GM12878 (cell line): ENCODE measurements around the gene DDX55. TPM values are rescaled to one million over a fixed set of nuclear protein-coding genes. Genes with fewer than 3 reads are reported as not detected.
A peak's percentile ranks its signal among the peaks of the same experiment; 100 is the strongest.

ENCODE experiments used
- ATAC-seq: fragments of 200-7000 bp; cut with Tn5 transposase; 3 replicates; pipeline ENCODE4 v1.9.1; 2020; ENCODE audit warnings: mild to moderate bottlenecking, moderate library complexity
- BruUV-seq: library from RNA; stranded (reverse); fragments of 400-500 nt; replicated peaks from 2 replicates; lab custom pipeline; 2021; lab: Mats Ljungman, UMichigan
- CTCF ChIA-PET: fragments of 300-600 bp; sonication (Branson Sonifier 250); formaldehyde crosslinking; extraction: SDS; loops from one replicate; lab custom pipeline; 2021; ENCODE audit warnings: inconsistent platforms; lab: Yijun Ruan, JAX
- POLR2A ChIA-PET: fragments of 350-600 bp; formaldehyde crosslinking; extraction: SDS; loops from one replicate; lab custom pipeline; 2021; ENCODE audit warnings: inconsistent platforms; lab: Charles Lee
- RAD21 ChIA-PET: fragments of 300-600 bp; sonication (Branson Sonifier 250); formaldehyde crosslinking; loops from one replicate; lab custom pipeline; 2023; ENCODE audit warnings: antibody characterized with exemption; ENCODE audit not compliant: unreplicated experiment; lab: Charles Lee
- SMC1A ChIA-PET: fragments of 300-600 bp; sonication (Branson Sonifier 250); formaldehyde crosslinking; loops from one replicate; lab custom pipeline; 2023; ENCODE audit not compliant: unreplicated experiment, uncharacterized antibody; lab: Charles Lee
- DNase-seq: peaks from one replicate; pipeline ENCODE4 v3.0.0-alpha.2; 2011; ENCODE audit warnings: low read depth, low spot score
- FAIRE-seq: peaks from 3 replicates; lab custom pipeline; 2011; peaks lifted over from hg19 to GRCh38; lab: Jason Lieb, UNC
- H2AFZ ChIP-seq: 2 replicates; pipeline ENCODE4 v1.6.0; 2011; ENCODE audit warnings: low read depth, low read length, control low read depth; ENCODE audit not compliant: control insufficient read depth
- H3K27ac ChIP-seq: 2 replicates; pipeline ENCODE4 v1.5.1; 2011; ENCODE audit warnings: control low read depth; ENCODE audit not compliant: control insufficient read depth, insufficient read depth
- H3K27me3 ChIP-seq, 2 experiments: replicated peaks in 1 of 2; 2 replicates each; pipeline versions ENCODE4 v1.6.0 to v1.6.1; 2011; ENCODE audit warnings: low read length in 1 of 2; ENCODE audit not compliant: control insufficient read depth in 2 of 2, insufficient read depth in 2 of 2
- H3K36me3 ChIP-seq, 2 experiments: 2 replicates each; pipeline ENCODE4 v1.5.1; 2011; ENCODE audit warnings: low read length in 1 of 2; ENCODE audit not compliant: control insufficient read depth in 2 of 2, insufficient read depth in 2 of 2
- H3K4me1 ChIP-seq: 2 replicates; pipeline ENCODE4 v1.6.1; 2011; ENCODE audit warnings: mild to moderate bottlenecking, low read length, moderate library complexity, mixed read lengths; ENCODE audit not compliant: control insufficient read depth, insufficient read depth
- H3K4me2 ChIP-seq: 2 replicates; pipeline ENCODE4 v1.6.0; 2011; ENCODE audit warnings: control low read depth; ENCODE audit not compliant: control insufficient read depth, insufficient read depth
- H3K4me3 ChIP-seq: fragments of 200-600 bp; sonication (generic); 2 replicates; pipeline ENCODE4 v1.5.1; 2016
- H3K79me2 ChIP-seq: 2 replicates; pipeline ENCODE4 v1.6.0; 2011; ENCODE audit warnings: low read length; ENCODE audit not compliant: control insufficient read depth, insufficient read depth
- H3K9ac ChIP-seq: 2 replicates; pipeline ENCODE4 v1.8.0; 2011; ENCODE audit warnings: low read length, control low read depth, mixed read lengths; ENCODE audit not compliant: control insufficient read depth, insufficient read depth
- H3K9me3 ChIP-seq: replicated peaks from 3 replicates; pipeline ENCODE4 v1.5.1; 2011; ENCODE audit warnings: mild to moderate bottlenecking, low read length; ENCODE audit not compliant: control insufficient read depth, insufficient read depth
- H4K20me1 ChIP-seq: 2 replicates; pipeline ENCODE4 v1.6.0; 2011; ENCODE audit not compliant: control insufficient read depth, insufficient read depth
- MTA3 ChIP-seq: IDR thresholded peaks from 2 replicates; pipeline ENCODE4 v1.6.1; 2012; ENCODE audit warnings: low read length, inconsistent platforms, borderline replicate concordance
- POLR2AphosphoS5 ChIP-seq: IDR thresholded peaks from 2 replicates; pipeline ENCODE4 v1.6.1; 2011; ENCODE audit warnings: mild to moderate bottlenecking, low read length, inconsistent platforms
- RELB ChIP-seq: fragments of 450-650 bp; IDR thresholded peaks from 2 replicates; pipeline ENCODE4 v1.6.1; 2017; ENCODE audit warnings: low read depth, mild to moderate bottlenecking, moderate library complexity
- SMC3 ChIP-seq: IDR thresholded peaks from 2 replicates; pipeline ENCODE4 v1.6.1; 2011; ENCODE audit warnings: low read length, improper control_type of control experiment, borderline replicate concordance
- SUZ12 ChIP-seq: fragments of 200-600 bp; sonication (generic); IDR thresholded peaks from one replicate; pipeline ENCODE4 v1.6.1; 2018; ENCODE audit warnings: antibody characterized with exemption, mild to moderate bottlenecking; ENCODE audit not compliant: unreplicated experiment
- WGBS: methylation state at CpG from one replicate; pipeline ENCODE4 v1.1.6; 2016; ENCODE audit warnings: low lambda C conversion rate; ENCODE audit not compliant: insufficient replicate concordance, insufficient coverage; ENCODE audit errors: missing lambda C conversion rate; 5-methylcytosine and 5-hydroxymethylcytosine counted together
- in situ Hi-C: fragments of 300-500 bp; cut with MboI; formaldehyde crosslinking; loops from 9 replicates; pipeline ENCODE4 v1.14.3; 2018; ENCODE audit warnings: mixed read lengths
- intact Hi-C: fragments of 100-400 bp; cut with micrococcal nuclease; formaldehyde crosslinking; loops from one replicate; pipeline ENCODE4 v1.14.2; 2022; ENCODE audit not compliant: unreplicated experiment
- polyA plus RNA-seq, 11 experiments: library from polyadenylated mRNA; depleted of rRNA in 4 of 11; unstranded in 6 of 11; stranded (reverse) in 5 of 11; fragments of >200 nt; fragmentation: Nextera tagmentation in 4 of 11; fragmentation: Illumina TruSeq in 1 of 11; extraction: Ambion mirVana in 4 of 11; extraction: Trizol in 1 of 11; gene quantifications; 1 replicate in 1 of 11; 2 replicates in 10 of 11; pipeline versions ENCODE4 v1.2.1 to v1.2.3, GENCODE V29; 2011 to 2016; ENCODE audit warnings: inconsistent platforms in 2 of 11, missing spikeins in 2 of 11, low read depth in 1 of 11
- total RNA-seq, 4 experiments: library from RNA; depleted of rRNA in 3 of 4; stranded (reverse); fragments of >200 nt in 3 of 4; fragmentation: Illumina TruSeq in 1 of 4; extraction: Trizol in 1 of 4; gene quantifications; 2 replicates each; pipeline versions ENCODE4 v1.2.1 to v1.2.3, GENCODE V29; 2013 to 2021

Gene DDX55
- total and polyA plus RNA-seq, 10 of the 15 experiments (the other 5 are each of a cell fraction or from before 2014, with no cell fraction given): 4.5 to 42.4 (median 33.4) TPM

- Histone ChIP-seq H3K9ac (no peak overlapping the region), H3K4me3 (no peak overlapping the region), H3K4me2 (no peak overlapping the region), H3K36me3 (peaks cover 2 to 11% of the 10 kb centered on the region in 2 experiments), H2AFZ (no peak overlapping the region), H4K20me1 (no peaks in the 10 kb centered on the region), H3K27ac (no peak overlapping the region), H3K9me3 (no peaks in the 10 kb centered on the region), H3K27me3 (no peaks in the 10 kb centered on the region), H3K4me1 (peaks cover 4% of the 10 kb centered on the region; the same call in 1 of the 2 replicates), H3K79me2 (peaks cover 28% of the 10 kb centered on the region)
- ChIA-PET SMC1A (interaction anchor here (0.7 to 0.9 kb wide), 2 partner anchors 21 to 233 kb away, joined by 3 read pairs; no protein-coding TSS in a partner anchor), POLR2A (interaction anchor here (0.5 kb wide), 1 partner anchor 138 kb away, joined by 3 read pairs; no protein-coding TSS in a partner anchor), CTCF (interaction anchor here (1.0 to 1.1 kb wide), 2 partner anchors 12 to 15 kb away, joined by 3 read pairs; partner anchors contain the start of gene TMED2), RAD21 (interaction anchor here (1.2 kb wide), 1 partner anchor 14 kb away, joined by 4 read pairs; the partner anchor contains the start of gene TMED2)
- WGBS: 14% methylated on average over 3 of the region's 3 CpGs
- TF ChIP-seq POLR2AphosphoS5: peak; percentile 54; the same call in 1 of the 2 replicates
- TF ChIP-seq SUZ12: no peak
- intact Hi-C loops (no loop called here), in situ Hi-C loops (no loop called here)
- DNase-seq (no peak), FAIRE-seq (peak; percentile 86), ATAC-seq (no peak)
- BruUV-seq: no TSS peak
Measured at GRCh38 chr12:123598522-123598921, 3.4 kb upstream of the DDX55 start.

- H3K4me1 ChIP-seq: peaks cover 4% of the 10 kb centered on the region; the same call in 1 of the 2 replicates
- DNase-seq: no peak
- WGBS: 91% methylated on average over 1 of the region's 1 CpG
- no peaks in the 10 kb centered on the region for H4K20me1 ChIP-seq
- ChIA-PET RAD21 (no interaction called here), POLR2A (no interaction called here), SMC1A (interaction anchor here (0.9 kb wide), 1 partner anchor 21 kb away, joined by 3 read pairs; no protein-coding TSS in a partner anchor), CTCF (interaction anchor here (1.0 kb wide), 1 partner anchor 13 kb away, joined by 3 read pairs; no protein-coding TSS in a partner anchor)
- TF ChIP-seq MTA3 (no peak), SUZ12 (no peak), SMC3 (no peak), RELB (no peak)
- peaks cover 2 to 14% of the 10 kb centered on the region in 2 experiments for H3K36me3 ChIP-seq
- peak; percentile 41 for FAIRE-seq
- ATAC-seq: no peak
- intact Hi-C loops (no loop called here), in situ Hi-C loops (no loop called here)
- H2AFZ ChIP-seq: no peak overlapping the region
- H3K9me3 ChIP-seq: no peaks in the 10 kb centered on the region
- no peaks in the 10 kb centered on the region for H3K27me3 ChIP-seq
- no peak overlapping the region for H3K9ac ChIP-seq
- H3K4me3 ChIP-seq: no peak overlapping the region
- no peak overlapping the region for H3K4me2 ChIP-seq
- TSS peak; percentile 37 for BruUV-seq
- H3K27ac ChIP-seq: no peak overlapping the region
- H3K79me2 ChIP-seq: peaks cover 34% of the 10 kb centered on the region
Measured at GRCh38 chr12:123599310-123599709, 2.6 kb upstream of the DDX55 start.
